Ishikawa (cell line): Measurements from ENCODE around the gene FAM50A.

ENCODE experiments used
- CREB1 ChIP-seq: IDR thresholded peaks from 2 replicates; pipeline ENCODE4 v1.6.1; 2012; ENCODE audit warnings: low read depth
- TCF12 ChIP-seq: IDR thresholded peaks from 2 replicates; pipeline ENCODE4 v1.6.1; 2012; ENCODE audit warnings: low read depth
- TEAD4 ChIP-seq: IDR thresholded peaks from 2 replicates; pipeline ENCODE4 v1.6.1; 2012
- ZBTB7A ChIP-seq: IDR thresholded peaks from 2 replicates; pipeline ENCODE4 v1.6.1; 2012; ENCODE audit warnings: low read depth
- TF ChIP-seq, protein P1 (sequence below): IDR thresholded peaks from 2 replicates; pipeline ENCODE4 v1.6.1; 2012; ENCODE audit warnings: low read depth, mild to moderate bottlenecking

DNA sequence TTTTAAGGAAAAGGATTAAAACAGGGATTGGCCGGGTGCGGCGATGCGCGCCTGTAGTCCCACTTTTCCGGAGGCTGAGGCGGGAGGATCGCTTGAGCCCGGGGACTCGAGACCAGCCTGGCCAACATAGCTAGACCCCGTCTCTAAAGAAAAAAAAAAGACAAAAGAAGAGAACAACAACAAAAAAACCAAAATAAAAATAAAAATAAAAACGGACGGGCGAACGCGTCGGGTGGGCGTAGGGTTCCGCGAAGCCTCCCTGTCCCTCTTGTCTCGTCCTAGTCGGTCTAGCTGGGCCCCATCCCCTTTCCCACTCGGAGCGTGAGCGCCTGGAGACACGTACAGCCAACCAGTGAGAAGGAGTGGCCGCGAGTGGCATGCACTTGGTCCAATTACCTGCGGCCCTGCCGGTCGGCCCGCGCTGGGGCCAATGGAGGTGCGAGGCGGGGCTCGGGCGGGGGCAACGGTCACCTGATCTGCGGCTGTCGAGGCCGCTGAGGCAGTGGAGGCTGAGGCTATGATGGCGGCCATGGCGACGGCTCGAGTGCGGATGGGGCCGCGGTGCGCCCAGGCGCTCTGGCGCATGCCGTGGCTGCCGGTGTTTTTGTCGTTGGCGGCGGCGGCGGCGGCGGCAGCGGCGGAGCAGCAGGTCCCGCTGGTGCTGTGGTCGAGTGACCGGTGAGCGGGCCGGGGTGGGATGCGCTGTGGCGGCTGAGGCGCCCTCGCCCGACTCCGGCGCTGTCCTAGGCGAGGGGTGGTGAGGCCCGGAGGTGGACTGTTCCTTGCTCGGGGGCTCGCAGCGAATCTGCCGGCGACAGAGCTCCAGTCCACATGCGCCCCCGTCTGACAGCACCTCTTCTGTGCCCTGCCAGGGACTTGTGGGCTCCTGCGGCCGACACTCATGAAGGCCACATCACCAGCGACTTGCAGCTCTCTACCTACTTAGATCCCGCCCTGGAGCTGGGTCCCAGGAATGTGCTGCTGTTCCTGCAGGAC is 15.5 kb upstream of the FAM50A start, which contains the start of gene ATP6AP1:
- TF ChIP-seq CREB1 = no peak
- TF ChIP-seq TEAD4 = no peak
- no peak for TF ChIP-seq ZBTB7A
- no peak for TF ChIP-seq TCF12
- TF ChIP-seq, protein P1, sequence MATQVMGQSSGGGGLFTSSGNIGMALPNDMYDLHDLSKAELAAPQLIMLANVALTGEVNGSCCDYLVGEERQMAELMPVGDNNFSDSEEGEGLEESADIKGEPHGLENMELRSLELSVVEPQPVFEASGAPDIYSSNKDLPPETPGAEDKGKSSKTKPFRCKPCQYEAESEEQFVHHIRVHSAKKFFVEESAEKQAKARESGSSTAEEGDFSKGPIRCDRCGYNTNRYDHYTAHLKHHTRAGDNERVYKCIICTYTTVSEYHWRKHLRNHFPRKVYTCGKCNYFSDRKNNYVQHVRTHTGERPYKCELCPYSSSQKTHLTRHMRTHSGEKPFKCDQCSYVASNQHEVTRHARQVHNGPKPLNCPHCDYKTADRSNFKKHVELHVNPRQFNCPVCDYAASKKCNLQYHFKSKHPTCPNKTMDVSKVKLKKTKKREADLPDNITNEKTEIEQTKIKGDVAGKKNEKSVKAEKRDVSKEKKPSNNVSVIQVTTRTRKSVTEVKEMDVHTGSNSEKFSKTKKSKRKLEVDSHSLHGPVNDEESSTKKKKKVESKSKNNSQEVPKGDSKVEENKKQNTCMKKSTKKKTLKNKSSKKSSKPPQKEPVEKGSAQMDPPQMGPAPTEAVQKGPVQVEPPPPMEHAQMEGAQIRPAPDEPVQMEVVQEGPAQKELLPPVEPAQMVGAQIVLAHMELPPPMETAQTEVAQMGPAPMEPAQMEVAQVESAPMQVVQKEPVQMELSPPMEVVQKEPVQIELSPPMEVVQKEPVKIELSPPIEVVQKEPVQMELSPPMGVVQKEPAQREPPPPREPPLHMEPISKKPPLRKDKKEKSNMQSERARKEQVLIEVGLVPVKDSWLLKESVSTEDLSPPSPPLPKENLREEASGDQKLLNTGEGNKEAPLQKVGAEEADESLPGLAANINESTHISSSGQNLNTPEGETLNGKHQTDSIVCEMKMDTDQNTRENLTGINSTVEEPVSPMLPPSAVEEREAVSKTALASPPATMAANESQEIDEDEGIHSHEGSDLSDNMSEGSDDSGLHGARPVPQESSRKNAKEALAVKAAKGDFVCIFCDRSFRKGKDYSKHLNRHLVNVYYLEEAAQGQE = no peak
